DMS 273 treated with DMSO at 0.1 percent for 48 hours (cell line): Measurements from ENCODE around the gene REELD1.

Experiments used
- DNase-seq: peaks from one replicate; lab custom pipeline; 2025; lab: John Stamatoyannopoulos, UW

REELD1 gene

GRCh38 chr4:146265950-146266490 lies 51.7 kb downstream of the REELD1 start:
- DNase-seq = no peak

GRCh38 chr4:146267826-146268225 lies 53.5 kb downstream of the REELD1 start:
- DNase-seq = no peak

- no peak for DNase-seq
Measured at GRCh38 chr4:146269228-146269653, 54.9 kb downstream of the REELD1 start.

GRCh38 chr4:146271466-146271865 lies 57.1 kb downstream of the REELD1 start:
- no peak for DNase-seq

- no peak for DNase-seq
Measured at GRCh38 chr4:146273204-146273901, 59.0 kb downstream of the REELD1 start.

- no peak for DNase-seq
Measured at GRCh38 chr4:146274774-146275173, 60.4 kb downstream of the REELD1 start.

GRCh38 chr4:146275370-146275769 lies 61.0 kb downstream of the REELD1 start:
- DNase-seq = no peak

- DNase-seq = no peak
Measured at GRCh38 chr4:146278986-146279385, 64.6 kb downstream of the REELD1 start.
